ENCODE data around the gene CERK. TPM values are rescaled to one million over a fixed set of nuclear protein-coding genes. Genes with fewer than 3 reads are reported as not detected.

Gene CERK
- total and polyA plus RNA-seq, 9 of the 15 experiments (the other 6 are each of a cell fraction or from before 2014, with no cell fraction given), result 1.1 to 14.9 (median 8.7) TPM

- TF ChIP-seq CHD7 (IDR thresholded peaks at IDR 0.05; ENCODE audit: low read depth, low read length) (no peak), ZSCAN32 (CRISPR knock-in tag; IDR thresholded peaks at IDR 0.05) (no peak), ZNF444 (CRISPR knock-in tag; IDR thresholded peaks at IDR 0.05) (no peak), RNF2 (IDR thresholded peaks at IDR 0.05) (no peak), CHCHD3 (CRISPR knock-in tag; IDR thresholded peaks at IDR 0.05) (no peak), FOXP4 (CRISPR knock-in tag; IDR thresholded peaks at IDR 0.05; ENCODE audit: borderline replicate concordance) (no peak), ZNF764 (CRISPR knock-in tag; IDR thresholded peaks at IDR 0.05; ENCODE audit: low read depth) (no peak), ZBTB2 (IDR thresholded peaks at IDR 0.05) (no peak), ZNF175 (CRISPR knock-in tag; IDR thresholded peaks at IDR 0.05; ENCODE audit: low read depth) (no peak), NR2C1 (IDR thresholded peaks at IDR 0.05) (no peak), NR2C1 (tag; IDR thresholded peaks at IDR 0.05) (no peak)
These were observed 83.0 kb downstream of the CERK start (continued) for GRCh38 chr22:46654927-46655595.
